ENCODE data around the gene ZNF577. TPM values are rescaled to one million over a fixed set of nuclear protein-coding genes. Genes with fewer than 3 reads are reported as not detected.

ZNF577 gene
- total RNA-seq, 4 donors from 2014 or later: 10.5 to 26.4 (median 11.7) TPM

DNA sequence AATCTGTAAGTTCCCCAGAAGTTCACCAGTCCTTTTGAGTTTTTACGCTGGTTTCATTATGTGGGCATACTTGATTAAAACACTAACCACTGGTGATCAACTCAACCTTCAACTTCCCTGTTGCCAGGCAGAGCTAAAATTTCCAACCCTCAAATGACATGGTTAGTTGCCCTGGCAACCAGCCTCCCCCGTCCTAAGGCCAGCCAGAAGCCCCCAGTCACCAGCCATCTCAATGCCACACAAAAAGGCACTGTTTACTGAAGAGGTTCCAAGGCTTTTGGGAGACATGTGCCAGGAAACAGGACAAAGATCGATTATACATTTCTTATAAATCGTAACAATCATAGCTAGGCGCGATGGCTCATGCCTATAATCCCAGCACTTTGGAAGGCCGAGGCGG, 15.4 kb upstream of the ZNF577 start:
- H3K9me3 ChIP-seq: peaks cover 26 to 38% of the 10 kb centered on the region in 2 donors
- H3K27ac ChIP-seq: no peak overlapping the region
- H3K4me1 ChIP-seq: peaks cover 0 to 14% (median 8%) of the 10 kb centered on the region in 4 donors
- in situ Hi-C loops (cut with MboI; ENCODE audit: low pct_ligation_motif_present in 1 of 4, low pct_unique_long_range_greater_than_20kb in 1 of 4, low sequenced_read_pairs in 3 of 4) (no loop called here), intact Hi-C loops (cut with DNase I; ENCODE audit: low total_unique reads) (no loop called here)
- peaks cover 8% of the 10 kb centered on the region for H3K27me3 ChIP-seq
- 85 to 100% methylated on average over 4 to 8 of the region's 8 CpGs for WGBS, 2 donors (ENCODE audit: low coverage in 1 of 2)
- no peak for TF ChIP-seq POLR2A (IDR thresholded peaks at IDR 0.05)
- TF ChIP-seq EP300 (IDR thresholded peaks at IDR 0.05; ENCODE audit: low read depth): no peak
- TF ChIP-seq POLR2AphosphoS5 (IDR thresholded peaks at IDR 0.05): no peak
- no peak for TF ChIP-seq CTCF (IDR thresholded peaks at IDR 0.05)
- no peak for DNase-seq
- no peak overlapping the region for H3K4me3 ChIP-seq
- H3K36me3 ChIP-seq: peaks cover 3 to 39% (median 13%) of the 10 kb centered on the region in 4 donors

- H3K27me3 ChIP-seq: peaks cover 5% of the 10 kb centered on the region
- H3K27ac ChIP-seq: no peak overlapping the region
- peaks cover 27 to 38% of the 10 kb centered on the region in 2 donors for H3K9me3 ChIP-seq
- 93 to 99% methylated on average over 4 of the region's 4 CpGs for WGBS, 2 donors (ENCODE audit: low coverage in 1 of 2)
- peaks cover 0 to 14% (median 8%) of the 10 kb centered on the region in 4 donors for H3K4me1 ChIP-seq
- in situ Hi-C loops (cut with MboI; ENCODE audit: low pct_ligation_motif_present in 1 of 4, low pct_unique_long_range_greater_than_20kb in 1 of 4, low sequenced_read_pairs in 3 of 4) (no loop called here), intact Hi-C loops (cut with DNase I; ENCODE audit: low total_unique reads) (no loop called here)
- DNase-seq: no peak
- TF ChIP-seq EP300 (IDR thresholded peaks at IDR 0.05; ENCODE audit: low read depth) (no peak), CTCF (IDR thresholded peaks at IDR 0.05) (no peak), POLR2AphosphoS5 (IDR thresholded peaks at IDR 0.05) (no peak), POLR2A (IDR thresholded peaks at IDR 0.05) (no peak)
- peaks cover 3 to 51% (median 20%) of the 10 kb centered on the region in 4 donors for H3K36me3 ChIP-seq
- no peak overlapping the region for H3K4me3 ChIP-seq
Measured at GRCh38 chr19:51901860-51902259, 14.1 kb upstream of the ZNF577 start.

GRCh38 chr19:51891193-51891747, 3.5 kb upstream of the ZNF577 start:
- in situ Hi-C loops (cut with MboI; ENCODE audit: low pct_ligation_motif_present in 1 of 4, low pct_unique_long_range_greater_than_20kb in 1 of 4, low sequenced_read_pairs in 3 of 4): no loop called here
- intact Hi-C loops (cut with DNase I; ENCODE audit: low total_unique reads): no loop called here
- Histone ChIP-seq H3K36me3 (peaks cover 9 to 76% (median 37%) of the 10 kb centered on the region in 4 donors), H3K4me3 (no peak overlapping the region), H3K4me1 (peaks cover 0 to 11% (median 6%) of the 10 kb centered on the region in 4 donors), H3K9me3 (peaks cover 65 to 74% of the 10 kb centered on the region in 2 donors), H3K27ac (no peak overlapping the region), H3K27me3 (no peaks in the 10 kb centered on the region)
- no peak for DNase-seq
- WGBS, 2 donors (ENCODE audit: low coverage in 1 of 2): 93 to 94% methylated on average over 4 to 10 of the region's 10 CpGs
- no peak for TF ChIP-seq POLR2AphosphoS5 (IDR thresholded peaks at IDR 0.05)
- TF ChIP-seq POLR2A (IDR thresholded peaks at IDR 0.05): no peak
- no peak for TF ChIP-seq EP300 (IDR thresholded peaks at IDR 0.05; ENCODE audit: low read depth)
- TF ChIP-seq CTCF (IDR thresholded peaks at IDR 0.05): no peak

GRCh38 chr19:51889934-51890333, 2.2 kb upstream of the ZNF577 start:
- intact Hi-C loops (cut with DNase I; ENCODE audit: low total_unique reads): no loop called here
- Histone ChIP-seq H3K4me1 (peaks cover 0 to 11% (median 6%) of the 10 kb centered on the region in 4 donors), H3K9me3 (peaks cover 70 to 74% of the 10 kb centered on the region in 2 donors), H3K36me3 (peaks cover 9 to 72% (median 29%) of the 10 kb centered on the region in 4 donors), H3K27ac (no peak overlapping the region), H3K4me3 (no peak overlapping the region), H3K27me3 (no peaks in the 10 kb centered on the region)
- DNase-seq: no peak
- in situ Hi-C loops (cut with MboI; ENCODE audit: low pct_ligation_motif_present in 1 of 4, low pct_unique_long_range_greater_than_20kb in 1 of 4, low sequenced_read_pairs in 3 of 4): no loop called here
- TF ChIP-seq POLR2AphosphoS5 (IDR thresholded peaks at IDR 0.05): no peak
- TF ChIP-seq CTCF (IDR thresholded peaks at IDR 0.05): no peak
- no peak for TF ChIP-seq EP300 (IDR thresholded peaks at IDR 0.05; ENCODE audit: low read depth)
- no peak for TF ChIP-seq POLR2A (IDR thresholded peaks at IDR 0.05)

Data from transverse colon (tissue), 4 donors.